Effector CD4-positive, alpha-beta T cell (primary cell): ENCODE data around the gene ORC6.
A peak's percentile ranks its signal among the peaks of the same experiment; 100 is the strongest.
"Not testable (repeated sequence)": the region's sequence is repeated elsewhere in the genome, so short reads cannot be mapped to it uniquely, and the experiment has no call there.

Experiments
- DNase-seq: peaks from one replicate; pipeline ENCODE4 v3.0.0-alpha.2; 2020
- total RNA-seq: gene quantifications from one replicate; lab custom pipeline; 2026; lab: John Stamatoyannopoulos, UW

ORC6 gene, protein sequence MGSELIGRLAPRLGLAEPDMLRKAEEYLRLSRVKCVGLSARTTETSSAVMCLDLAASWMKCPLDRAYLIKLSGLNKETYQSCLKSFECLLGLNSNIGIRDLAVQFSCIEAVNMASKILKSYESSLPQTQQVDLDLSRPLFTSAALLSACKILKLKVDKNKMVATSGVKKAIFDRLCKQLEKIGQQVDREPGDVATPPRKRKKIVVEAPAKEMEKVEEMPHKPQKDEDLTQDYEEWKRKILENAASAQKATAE
- total RNA-seq, result 5.4 reads per million, percentile 21 among the genes with 10 or more reads in this experiment

DNA sequence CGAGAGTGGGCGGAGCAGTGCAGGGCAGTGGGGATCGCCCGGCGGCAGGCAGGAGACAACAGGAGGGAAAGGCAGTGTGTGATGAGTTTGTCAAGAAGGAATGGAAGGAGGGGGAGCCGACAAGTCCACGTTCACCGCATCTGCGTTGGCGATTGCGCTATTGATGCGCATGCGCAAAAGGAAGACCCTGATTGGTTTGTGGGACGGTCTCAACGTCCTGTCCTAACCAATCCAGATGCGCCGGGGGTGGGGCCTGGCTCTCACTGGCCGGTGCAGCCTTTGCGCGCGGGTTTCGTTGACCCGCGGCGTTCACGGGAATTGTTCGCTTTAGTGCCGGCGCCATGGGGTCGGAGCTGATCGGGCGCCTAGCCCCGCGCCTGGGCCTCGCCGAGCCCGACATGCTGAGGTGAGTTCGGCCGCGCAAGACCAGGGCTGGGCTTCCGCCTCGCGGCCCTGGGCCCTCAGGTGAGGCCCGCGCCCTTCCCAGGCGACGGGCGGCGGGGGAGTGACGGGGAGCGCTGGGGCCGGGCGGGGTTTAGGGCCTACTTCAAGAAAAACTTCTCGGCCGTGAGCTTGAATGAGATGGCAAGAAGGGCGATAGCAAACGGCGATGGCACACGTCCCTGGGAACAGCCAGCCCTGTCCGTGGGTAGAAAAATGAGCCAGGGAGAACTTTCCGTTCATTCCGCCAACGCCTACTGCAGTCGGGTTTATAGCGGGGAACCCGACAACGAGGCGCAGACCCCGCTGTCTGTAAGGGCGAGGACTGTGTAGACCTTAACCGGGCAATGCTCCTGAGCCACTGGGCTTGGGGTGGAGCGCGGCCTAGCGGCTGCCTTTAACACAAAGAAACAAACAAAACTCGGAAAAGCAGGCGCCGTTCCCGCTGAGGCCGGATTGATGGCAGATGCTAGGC is at the start of gene ORC6:
Gene ORC6 (plus strand): TSS at position 295 of the 916 bp plus-strand sequence. CDS start 47 bp downstream, at position 342.
- peak; percentile 98 for DNase-seq

DNA sequence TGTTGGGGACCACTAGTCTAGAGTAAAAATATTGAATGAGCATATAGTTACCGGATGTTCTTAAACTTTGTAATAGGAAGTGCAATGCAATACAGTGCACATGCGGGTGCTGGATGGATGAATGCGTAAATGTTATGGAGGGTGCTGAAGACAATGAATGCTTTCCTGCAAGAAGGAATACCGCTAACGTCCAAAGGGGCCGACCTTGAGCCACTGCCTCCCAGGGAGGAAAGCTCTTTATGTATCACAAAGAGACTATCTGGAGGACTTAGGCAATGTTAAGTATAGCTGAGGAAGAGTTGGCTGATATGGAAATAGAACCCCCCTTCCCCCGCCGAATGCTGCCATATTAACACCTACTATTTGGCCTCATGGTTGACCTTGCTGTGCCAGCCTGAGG is 40.8 kb upstream of the ORC6 start:
- DNase-seq, result no peak

GRCh38 chr16:46649588-46650253 is 39.7 kb upstream of the ORC6 start:
- DNase-seq, result no peak

DNA sequence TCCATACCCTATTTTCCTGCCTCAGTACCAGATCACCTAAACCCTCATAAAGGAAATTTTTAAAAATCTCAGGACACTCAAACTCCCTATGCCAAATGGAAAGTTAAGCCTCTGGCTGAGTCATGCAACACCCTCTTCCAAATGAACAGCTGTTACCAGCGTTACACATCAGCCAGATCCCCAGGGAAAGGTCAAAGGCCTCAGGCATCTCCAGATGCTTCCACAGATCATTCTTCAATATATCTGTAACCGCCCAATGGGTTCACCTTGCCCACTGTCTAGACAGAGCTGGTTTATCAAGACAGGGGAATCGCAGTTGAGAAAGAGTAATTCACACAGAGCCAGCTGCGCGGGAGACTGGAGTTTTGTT is 39.2 kb upstream of the ORC6 start:
- no peak for DNase-seq

- no peak for DNase-seq
Measured at GRCh38 chr16:46651305-46651704, 38.2 kb upstream of the ORC6 start.

- DNase-seq, result no peak
Measured at GRCh38 chr16:46658925-46659324, 30.5 kb upstream of the ORC6 start.

DNA sequence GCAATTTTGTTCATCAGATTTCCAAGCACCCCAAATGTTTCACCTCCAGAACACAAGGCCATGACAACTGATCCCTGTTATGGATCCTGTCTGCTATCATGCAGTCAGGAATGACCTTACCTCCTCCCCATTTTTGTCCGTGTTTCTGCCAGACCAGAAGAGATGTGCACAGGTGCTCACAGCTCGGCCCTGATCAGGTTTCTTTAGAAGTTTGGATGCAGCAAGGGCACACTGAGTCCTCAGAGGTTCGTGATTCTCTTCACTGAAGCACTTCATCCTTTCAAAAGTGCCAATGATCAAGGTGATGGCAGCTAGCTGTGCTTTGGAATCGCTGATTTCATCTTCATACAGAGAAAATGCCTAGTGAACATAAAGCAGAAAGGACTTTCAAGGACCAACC is 27.3 kb upstream of the ORC6 start:
- no peak for DNase-seq

DNA sequence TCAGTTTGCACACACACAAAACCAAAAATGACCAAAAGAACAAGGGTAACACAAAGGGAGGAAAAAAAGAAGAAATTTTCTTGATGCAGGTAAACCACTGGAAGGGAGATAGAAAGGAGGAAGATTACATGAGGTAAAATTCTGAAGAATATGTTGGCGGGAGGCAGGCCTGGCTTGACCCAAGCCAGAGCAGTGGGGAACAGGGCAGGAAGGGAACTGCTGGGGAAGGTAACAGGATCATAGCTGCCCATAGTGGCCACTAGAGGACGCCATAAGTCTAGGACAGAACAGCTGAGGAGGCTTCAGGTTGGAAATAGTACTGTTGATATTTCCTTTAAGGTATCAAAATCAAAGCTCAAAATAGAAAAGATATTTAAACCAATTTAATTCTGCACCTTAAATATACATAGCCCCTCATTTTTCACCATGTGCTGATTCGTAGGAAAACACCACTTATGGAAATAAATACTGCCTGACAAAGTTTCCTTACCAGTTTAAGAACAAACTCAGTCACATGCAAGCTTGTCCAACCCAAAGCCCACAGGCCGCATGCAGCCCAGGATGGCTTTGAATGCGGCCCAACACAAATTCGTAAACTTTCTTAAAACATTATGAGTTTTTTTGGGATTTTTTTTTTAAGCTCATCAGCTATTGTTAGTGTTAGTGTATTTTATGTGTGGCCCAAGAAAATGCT is 16.0 kb upstream of the ORC6 start:
- DNase-seq, result peak; percentile 35

GRCh38 chr16:46677943-46678342 is 11.5 kb upstream of the ORC6 start:
- DNase-seq, result not testable (repeated sequence)

DNA sequence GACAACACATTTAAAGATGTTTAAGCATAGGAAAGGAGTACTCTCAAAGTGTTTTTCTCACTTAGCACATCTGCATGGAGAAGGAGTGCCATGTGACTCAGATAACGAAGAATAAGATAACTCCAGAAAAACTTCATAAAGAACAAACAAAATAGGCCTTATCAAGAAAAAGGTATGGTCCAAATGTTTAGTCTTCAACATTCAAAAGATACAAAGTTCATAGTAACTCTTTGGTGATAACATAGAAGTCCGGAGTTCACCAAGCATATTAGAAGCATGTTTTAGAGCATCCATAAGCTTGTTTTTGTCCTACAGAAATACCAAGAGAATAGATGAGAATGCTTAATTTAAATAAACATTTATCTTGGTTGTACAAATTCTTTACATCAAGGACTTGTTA is 7.6 kb upstream of the ORC6 start:
- not testable (repeated sequence) for DNase-seq

DNA sequence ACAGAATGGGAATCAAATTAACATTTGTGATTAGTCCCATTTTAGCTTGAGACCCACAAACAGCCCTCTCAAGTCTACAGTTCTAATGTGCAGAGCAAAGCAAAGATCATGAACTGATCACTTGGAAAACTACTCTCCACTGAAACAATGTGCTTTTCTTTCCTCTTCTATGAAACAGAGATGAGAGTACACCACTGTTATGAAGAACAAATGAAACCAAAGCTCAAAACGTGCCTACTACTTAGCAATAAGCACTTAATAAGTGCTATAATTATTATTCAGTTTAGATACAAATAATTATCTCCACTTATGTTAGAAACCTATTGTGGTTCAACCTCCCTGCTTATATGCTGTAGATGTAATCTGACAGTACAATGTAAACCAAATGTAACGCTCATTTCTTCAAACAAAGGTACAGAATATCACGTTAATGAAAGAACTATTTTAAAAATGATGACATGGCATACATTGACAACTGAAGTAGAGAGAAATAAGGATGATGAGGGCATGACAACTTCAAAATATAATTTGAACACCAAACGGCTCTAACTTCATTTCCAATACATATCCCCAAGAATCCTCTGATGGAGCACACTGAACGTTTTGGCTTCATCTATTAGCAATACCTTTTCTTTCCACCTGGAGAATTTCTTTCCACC is 2.5 kb upstream of the ORC6 start:
- no peak for DNase-seq

- DNase-seq, result no peak
Measured at GRCh38 chr16:46687486-46687885, 2.0 kb upstream of the ORC6 start.

GRCh38 chr16:46688101-46688653 is 1.3 kb upstream of the ORC6 start:
- DNase-seq, result no peak

DNA sequence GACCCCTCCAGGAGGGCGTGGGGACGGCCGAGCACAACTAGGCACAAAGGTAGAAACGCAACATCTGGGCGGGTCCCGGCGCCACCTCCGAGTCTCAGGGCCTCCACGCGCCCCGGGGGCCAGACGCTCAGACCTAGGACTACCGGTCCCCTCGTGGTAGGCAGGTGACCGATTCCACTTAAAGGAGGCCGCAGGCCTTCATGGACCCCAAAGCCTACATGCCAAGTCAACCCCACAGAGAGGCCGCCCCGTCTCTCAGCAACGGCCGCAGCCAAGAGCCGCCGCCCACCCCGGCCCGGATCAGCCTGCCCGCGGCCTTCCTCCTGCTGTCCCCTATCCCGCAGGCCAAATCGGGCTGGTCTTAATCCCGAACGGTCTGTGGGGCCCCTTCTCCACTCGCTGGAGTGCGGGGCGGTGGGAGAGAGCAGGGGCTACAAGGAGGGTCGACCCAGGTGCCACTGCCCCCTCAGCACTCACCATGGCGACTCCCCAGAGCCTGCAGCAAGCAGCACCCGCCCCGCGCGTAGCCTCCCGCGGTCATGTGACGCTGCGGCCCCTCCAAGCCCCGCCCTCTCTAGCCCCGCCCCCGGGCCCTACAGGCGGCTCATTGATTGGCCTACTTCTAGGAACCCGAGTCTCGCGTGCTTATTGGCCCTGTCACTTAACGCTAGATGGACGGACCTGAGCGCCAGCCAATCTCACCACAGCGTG is 650 bp upstream of the ORC6 start, which contains the start of gene VPS35:
Gene VPS35 (minus strand): TSS at position 525 of the 711 bp plus-strand sequence. CDS start 45 bp downstream, at position 480.
- peak; percentile 100 for DNase-seq

DNA sequence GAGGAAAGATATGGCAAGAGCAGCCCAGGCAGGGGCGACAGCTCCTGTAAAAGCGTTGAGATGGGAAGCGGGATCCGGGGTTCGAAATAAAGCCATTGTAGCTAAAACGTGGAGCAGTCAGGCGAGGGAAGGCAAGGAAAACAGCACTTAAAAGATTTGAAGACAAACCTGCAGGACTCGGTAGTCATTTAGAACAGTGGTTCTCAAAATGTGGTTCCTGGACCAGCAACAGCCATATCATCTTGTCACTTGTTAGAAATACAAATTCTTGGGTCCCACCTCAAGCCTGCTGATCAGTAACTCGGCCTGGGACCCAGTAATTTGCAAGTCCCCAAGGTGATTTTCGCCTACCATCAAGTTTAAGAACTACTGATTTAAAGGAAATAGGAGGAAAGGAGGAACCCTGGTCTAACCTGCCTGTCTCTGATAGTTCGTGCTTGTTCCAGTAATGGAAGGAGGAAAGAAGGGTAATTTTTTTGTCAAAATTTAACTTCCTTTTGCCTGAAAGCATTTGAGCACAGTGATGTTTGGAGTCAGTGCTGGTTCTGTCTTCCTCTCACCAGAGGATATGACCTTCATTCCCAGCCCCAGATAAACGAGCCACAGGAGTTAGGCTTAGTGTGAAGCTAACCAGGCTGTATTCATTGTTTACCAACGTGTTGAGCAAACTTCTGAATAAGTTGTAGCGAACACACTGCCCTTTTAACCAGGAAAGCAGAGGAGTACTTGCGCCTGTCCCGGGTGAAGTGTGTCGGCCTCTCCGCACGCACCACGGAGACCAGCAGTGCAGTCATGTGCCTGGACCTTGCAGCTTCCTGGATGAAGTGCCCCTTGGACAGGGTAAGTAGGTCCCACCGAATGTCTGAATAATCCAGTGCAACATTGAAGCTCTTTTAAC is 1.1 kb downstream of the ORC6 start:
- no peak for DNase-seq

DNA sequence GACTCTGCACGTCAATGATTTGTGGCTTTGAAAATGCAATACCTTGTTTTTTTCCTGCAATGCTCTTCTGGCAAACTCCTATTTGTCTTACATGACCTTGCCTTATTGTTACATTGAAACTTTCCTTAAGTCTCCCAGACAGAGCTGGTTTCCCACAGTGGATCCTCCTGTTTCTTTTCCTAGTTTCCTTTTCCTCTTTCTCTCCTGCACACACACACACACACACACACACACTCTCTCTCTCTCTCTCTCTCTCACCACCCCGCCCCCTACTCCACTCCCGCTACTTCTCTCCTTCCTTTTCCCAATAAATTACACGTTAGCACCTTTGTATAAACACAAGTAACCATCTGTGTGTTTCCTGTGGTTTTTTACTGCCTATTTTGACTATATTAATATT is 2.3 kb downstream of the ORC6 start:
- DNase-seq, result no peak

DNA sequence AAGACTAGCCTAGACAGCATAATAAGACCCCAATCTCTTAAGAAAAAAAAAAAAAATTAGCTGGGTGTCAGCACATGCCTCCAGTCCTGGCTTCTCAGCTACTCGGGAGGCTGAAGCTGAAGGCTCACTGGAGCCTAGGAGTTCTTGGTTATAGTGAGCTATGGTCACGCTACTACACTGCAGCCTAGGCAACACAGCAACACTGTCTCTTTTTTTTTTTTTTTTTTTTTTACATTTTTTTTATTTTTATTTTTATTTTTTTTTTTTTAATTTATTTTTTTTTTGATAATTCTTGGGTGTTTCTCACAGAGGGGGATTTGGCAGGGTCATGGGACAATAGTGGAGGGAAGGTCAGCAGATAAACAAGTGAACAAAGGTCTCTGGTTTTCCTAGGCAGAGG is 4.1 kb downstream of the ORC6 start:
- DNase-seq, result no peak

GRCh38 chr16:46695937-46696336 is 6.5 kb downstream of the ORC6 start:
- DNase-seq, result no peak

GRCh38 chr16:46696957-46697356 is 7.5 kb downstream of the ORC6 start:
- no peak for DNase-seq

DNA sequence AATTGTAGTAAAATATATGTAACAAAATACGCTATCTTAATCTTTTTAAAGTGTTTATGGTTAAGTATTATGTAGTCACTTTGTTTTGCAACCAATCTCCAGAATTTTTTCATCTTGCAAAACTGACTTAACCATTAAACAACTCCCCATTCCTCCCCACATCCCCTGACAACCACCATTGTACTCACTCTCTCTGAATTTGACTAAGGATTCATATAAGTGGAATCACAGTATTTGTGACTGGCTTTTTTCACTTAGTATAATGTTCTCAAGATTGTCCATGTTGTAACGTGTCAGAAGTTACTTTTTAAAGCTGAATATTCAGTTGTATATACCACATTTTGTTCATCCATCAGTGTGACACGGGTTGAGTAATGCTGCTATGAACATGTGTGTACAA is 10.6 kb downstream of the ORC6 start:
- no peak for DNase-seq
